ENCODE results near the gene L3MBTL3. TPM values are rescaled to one million over a fixed set of nuclear protein-coding genes. Genes with fewer than 3 reads are reported as not detected.
"Not testable (repeated sequence)": the region's sequence is repeated elsewhere in the genome, so short reads cannot be mapped to it uniquely, and the experiment has no call there.

L3MBTL3 gene
- total RNA-seq, 1 experiment from 2014 or later: 1.7 TPM

DNA sequence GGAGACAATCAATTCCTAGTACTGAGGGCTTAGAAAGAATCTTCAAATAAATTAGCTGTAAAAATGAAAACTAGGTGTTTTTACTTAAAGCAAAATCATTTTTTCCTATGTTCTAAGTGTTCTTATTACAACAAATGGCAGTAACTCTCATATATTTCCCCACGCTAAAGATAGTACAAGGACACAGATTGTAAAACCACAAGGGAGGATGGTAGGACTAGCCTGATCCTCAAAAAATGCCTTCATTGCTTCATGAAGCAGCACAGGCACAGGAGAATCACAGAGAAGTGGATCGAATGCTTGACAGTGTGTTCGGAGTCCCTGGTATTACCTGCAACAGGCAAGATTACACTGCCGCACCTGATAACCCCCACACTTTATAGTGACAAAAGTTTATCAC, 145.9 kb downstream of the L3MBTL3 start:
- H3K4me3 ChIP-seq (ENCODE audit: low read length): no peak overlapping the region
- no peaks in the 10 kb centered on the region for H3K9me2 ChIP-seq (replicated peaks; ENCODE audit: insufficient read depth, low read length)
- no peak overlapping the region for H3K27ac ChIP-seq (ENCODE audit: low read length)
- H3K27me3 ChIP-seq (ENCODE audit: low read length): no peaks in the 10 kb centered on the region
- H3K9me3 ChIP-seq (ENCODE audit: low read length): no peaks in the 10 kb centered on the region
- H3K9ac ChIP-seq (ENCODE audit: low read length): no peak overlapping the region
- no peaks in the 10 kb centered on the region for H3K36me3 ChIP-seq (ENCODE audit: insufficient read depth, low read length)
- no peak for DNase-seq
- no peaks in the 10 kb centered on the region for H3K79me2 ChIP-seq (ENCODE audit: low read length)
- no peaks in the 10 kb centered on the region for H4K20me1 ChIP-seq (ENCODE audit: insufficient read depth, low read depth, low read length)
- H3K4me2 ChIP-seq (ENCODE audit: low read depth, low read length, poor library complexity, severe bottlenecking): no peak overlapping the region
- H3K4me1 ChIP-seq (ENCODE audit: low read length): no peaks in the 10 kb centered on the region
- H2AFZ ChIP-seq (ENCODE audit: low read length): no peak overlapping the region

DNA sequence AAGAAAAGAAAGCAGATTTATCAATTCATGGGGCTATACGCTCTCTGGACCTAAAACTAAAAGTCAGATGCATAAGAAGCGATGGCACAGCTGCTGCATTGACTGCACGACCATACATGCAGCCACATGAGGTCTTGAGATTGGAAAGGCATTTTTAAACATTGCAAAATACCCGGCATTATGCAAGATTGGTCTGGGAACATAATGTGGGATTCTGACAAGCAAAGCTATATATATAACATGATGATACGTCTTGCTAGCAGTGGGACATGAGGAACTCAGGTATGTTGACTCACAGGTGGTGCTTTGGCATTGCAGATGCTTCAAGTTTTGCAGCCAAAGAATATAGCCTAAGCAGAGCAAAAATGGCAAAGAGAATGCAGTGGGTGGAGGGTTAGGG, 149.3 kb downstream of the L3MBTL3 start:
- Histone ChIP-seq H3K9me2 (replicated peaks; ENCODE audit: insufficient read depth, low read length) (no peaks in the 10 kb centered on the region), H3K4me3 (ENCODE audit: low read length) (no peak overlapping the region), H3K27ac (ENCODE audit: low read length) (no peak overlapping the region), H3K4me1 (ENCODE audit: low read length) (no peaks in the 10 kb centered on the region), H4K20me1 (ENCODE audit: insufficient read depth, low read depth, low read length) (no peaks in the 10 kb centered on the region), H3K4me2 (ENCODE audit: low read depth, low read length, poor library complexity, severe bottlenecking) (no peak overlapping the region), H2AFZ (ENCODE audit: low read length) (no peak overlapping the region), H3K9me3 (ENCODE audit: low read length) (no peaks in the 10 kb centered on the region), H3K27me3 (ENCODE audit: low read length) (no peaks in the 10 kb centered on the region), H3K36me3 (ENCODE audit: insufficient read depth, low read length) (no peaks in the 10 kb centered on the region), H3K9ac (ENCODE audit: low read length) (no peak overlapping the region), H3K79me2 (ENCODE audit: low read length) (no peaks in the 10 kb centered on the region)
- DNase-seq: no peak

DNA sequence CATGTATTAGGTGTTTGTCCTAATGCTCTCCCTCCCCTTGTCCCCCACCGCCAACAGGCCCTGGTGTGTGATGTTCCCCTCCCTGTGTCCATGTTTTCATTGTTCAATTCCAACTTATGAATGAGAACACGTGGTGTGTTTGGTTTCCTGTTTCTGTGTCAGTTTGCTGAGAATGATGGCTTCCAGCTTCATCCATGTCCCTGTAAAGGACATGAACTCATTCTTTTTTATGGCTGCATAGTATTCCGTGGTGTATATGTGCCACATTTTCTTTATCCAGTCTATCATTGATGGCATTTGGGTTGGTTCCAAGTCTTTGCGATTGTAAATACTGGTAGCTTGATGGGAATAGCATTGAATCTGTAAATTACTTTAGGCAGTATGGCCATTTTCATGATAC, 151.8 kb downstream of the L3MBTL3 start:
- H3K27me3 ChIP-seq (ENCODE audit: low read length); H3K79me2 ChIP-seq (ENCODE audit: low read length); H3K27ac ChIP-seq (ENCODE audit: low read length); H4K20me1 ChIP-seq (ENCODE audit: insufficient read depth, low read depth, low read length); H3K9ac ChIP-seq (ENCODE audit: low read length); H3K9me3 ChIP-seq (ENCODE audit: low read length); H3K4me1 ChIP-seq (ENCODE audit: low read length); H3K4me2 ChIP-seq (ENCODE audit: low read depth, low read length, poor library complexity, severe bottlenecking); H3K4me3 ChIP-seq (ENCODE audit: low read length); H2AFZ ChIP-seq (ENCODE audit: low read length); H3K36me3 ChIP-seq (ENCODE audit: insufficient read depth, low read length); H3K9me2 ChIP-seq (replicated peaks; ENCODE audit: insufficient read depth, low read length); DNase-seq: not testable (repeated sequence)

DNA sequence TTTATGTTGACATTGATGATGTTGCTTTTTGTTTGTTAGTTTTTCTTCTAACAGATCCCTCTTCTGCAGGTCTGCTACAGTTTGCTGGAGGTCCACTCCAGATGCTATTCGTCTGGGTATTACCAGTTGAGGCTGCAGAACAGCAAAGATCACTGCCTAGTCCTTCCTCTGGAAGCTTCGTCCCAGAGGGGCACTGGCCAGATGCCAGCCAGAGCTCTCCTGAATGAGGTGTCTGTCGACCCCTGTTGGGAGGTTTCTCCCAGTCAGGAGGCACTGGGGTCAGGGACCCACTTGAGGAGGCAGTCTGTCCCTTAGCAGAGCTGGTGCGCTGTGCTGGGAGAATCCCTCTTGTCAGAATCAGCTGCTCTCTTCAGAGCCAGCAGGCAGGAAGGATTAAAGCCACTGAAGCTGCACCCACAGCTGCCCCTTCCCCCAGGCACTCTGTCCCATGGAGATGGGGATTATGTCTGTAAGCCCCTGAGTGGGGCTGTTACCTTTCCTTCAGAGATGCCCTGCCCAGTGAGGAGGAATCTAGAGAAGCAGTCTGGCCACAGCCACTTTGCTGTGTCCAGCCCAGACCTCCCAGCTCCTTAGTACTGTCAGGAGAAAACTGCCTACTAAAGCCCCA, 155.1 kb downstream of the L3MBTL3 start:
- H3K4me2 ChIP-seq (ENCODE audit: low read depth, low read length, poor library complexity, severe bottlenecking); H3K4me1 ChIP-seq (ENCODE audit: low read length); H2AFZ ChIP-seq (ENCODE audit: low read length); H3K27me3 ChIP-seq (ENCODE audit: low read length); DNase-seq; H3K9ac ChIP-seq (ENCODE audit: low read length); H4K20me1 ChIP-seq (ENCODE audit: insufficient read depth, low read depth, low read length); H3K9me2 ChIP-seq (replicated peaks; ENCODE audit: insufficient read depth, low read length); H3K27ac ChIP-seq (ENCODE audit: low read length); H3K36me3 ChIP-seq (ENCODE audit: insufficient read depth, low read length); H3K9me3 ChIP-seq (ENCODE audit: low read length); H3K4me3 ChIP-seq (ENCODE audit: low read length); H3K79me2 ChIP-seq (ENCODE audit: low read length): not testable (repeated sequence)

DNA sequence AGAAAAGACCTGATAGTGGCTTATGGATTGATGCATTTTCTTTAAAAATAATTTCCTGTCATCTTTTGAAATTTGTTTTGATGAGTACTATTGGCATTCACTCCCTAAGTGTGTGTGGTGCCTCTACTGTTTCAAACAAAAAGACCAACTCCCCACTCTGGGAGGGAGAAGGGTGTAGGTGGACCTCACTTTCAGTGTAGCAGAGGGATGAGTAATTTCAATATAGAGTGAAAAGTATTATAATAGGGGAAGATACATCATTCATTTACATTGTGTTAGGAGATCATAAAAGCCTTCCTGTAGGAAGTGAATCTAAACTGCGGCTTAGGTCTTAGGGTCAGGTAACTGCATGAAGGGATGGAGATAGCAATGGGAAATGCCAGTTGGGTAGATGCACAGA, 158.0 kb downstream of the L3MBTL3 start:
- Histone ChIP-seq H3K27ac (ENCODE audit: low read length) (no peak overlapping the region), H3K36me3 (ENCODE audit: insufficient read depth, low read length) (no peaks in the 10 kb centered on the region)
- DNase-seq: no peak

DNA sequence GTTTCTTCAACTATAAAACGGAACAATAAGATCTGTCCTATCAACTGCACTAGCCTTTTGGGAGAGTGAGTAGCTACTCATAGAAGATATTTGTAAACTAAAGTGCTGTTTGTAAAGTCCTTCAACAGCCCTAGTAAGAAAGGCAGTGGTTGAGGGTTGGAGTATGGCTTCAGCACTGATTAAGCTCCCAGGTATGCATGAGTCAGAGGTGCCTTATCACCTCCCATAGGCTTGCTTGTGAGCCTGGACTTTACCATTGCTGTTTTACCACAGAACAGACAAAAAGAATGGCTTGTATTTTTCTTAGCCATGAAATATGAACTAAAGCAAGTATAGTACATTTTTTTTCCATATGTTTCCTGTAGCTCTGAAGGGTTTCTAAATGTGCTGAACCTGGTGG, 160.3 kb downstream of the L3MBTL3 start:
- no peaks in the 10 kb centered on the region for H3K4me1 ChIP-seq (ENCODE audit: low read length)
- no peak overlapping the region for H3K4me3 ChIP-seq (ENCODE audit: low read length)
- H3K9me3 ChIP-seq (ENCODE audit: low read length): no peaks in the 10 kb centered on the region
- no peak for DNase-seq
- H3K9ac ChIP-seq (ENCODE audit: low read length): no peak overlapping the region
- no peaks in the 10 kb centered on the region for H4K20me1 ChIP-seq (ENCODE audit: insufficient read depth, low read depth, low read length)
- H3K36me3 ChIP-seq (ENCODE audit: insufficient read depth, low read length): no peaks in the 10 kb centered on the region
- no peaks in the 10 kb centered on the region for H3K27me3 ChIP-seq (ENCODE audit: low read length)
- no peaks in the 10 kb centered on the region for H3K9me2 ChIP-seq (replicated peaks; ENCODE audit: insufficient read depth, low read length)
- no peak overlapping the region for H2AFZ ChIP-seq (ENCODE audit: low read length)
- no peaks in the 10 kb centered on the region for H3K79me2 ChIP-seq (ENCODE audit: low read length)
- H3K4me2 ChIP-seq (ENCODE audit: low read depth, low read length, poor library complexity, severe bottlenecking): no peak overlapping the region
- no peak overlapping the region for H3K27ac ChIP-seq (ENCODE audit: low read length)

More for the DNA sequence above, 158.0 kb downstream of the L3MBTL3 start:
- H2AFZ ChIP-seq (ENCODE audit: low read length): no peak overlapping the region
- H3K79me2 ChIP-seq (ENCODE audit: low read length): no peaks in the 10 kb centered on the region
- no peaks in the 10 kb centered on the region for H3K9me3 ChIP-seq (ENCODE audit: low read length)
- H3K4me1 ChIP-seq (ENCODE audit: low read length): no peaks in the 10 kb centered on the region
- no peak overlapping the region for H3K9ac ChIP-seq (ENCODE audit: low read length)
- no peaks in the 10 kb centered on the region for H3K27me3 ChIP-seq (ENCODE audit: low read length)
- H3K9me2 ChIP-seq (replicated peaks; ENCODE audit: insufficient read depth, low read length): no peaks in the 10 kb centered on the region
- no peak overlapping the region for H3K4me3 ChIP-seq (ENCODE audit: low read length)
- no peak overlapping the region for H3K4me2 ChIP-seq (ENCODE audit: low read depth, low read length, poor library complexity, severe bottlenecking)
- no peaks in the 10 kb centered on the region for H4K20me1 ChIP-seq (ENCODE audit: insufficient read depth, low read depth, low read length)

DNA sequence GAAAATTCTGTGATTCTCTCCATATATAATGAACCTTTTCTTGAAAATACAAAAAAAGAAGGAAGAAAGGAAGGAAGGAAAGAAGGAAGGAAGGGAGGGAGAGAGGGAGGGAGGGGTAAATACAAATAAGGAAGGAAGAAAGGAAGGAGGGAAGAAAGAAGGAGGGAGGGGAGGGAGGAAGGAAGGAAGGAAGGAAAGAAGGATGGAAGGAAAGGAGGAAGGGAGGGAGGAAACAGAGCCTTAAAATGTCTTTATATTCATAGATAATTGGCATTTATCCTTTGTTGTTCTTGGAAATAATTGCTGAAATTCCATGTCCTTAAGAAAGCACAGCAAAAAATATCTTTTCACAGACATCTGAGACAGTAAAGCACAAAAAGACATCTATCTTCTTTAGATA, 164.1 kb downstream of the L3MBTL3 start:
- Histone ChIP-seq H3K27me3 (ENCODE audit: low read length) (no peaks in the 10 kb centered on the region), H3K9ac (ENCODE audit: low read length) (no peak overlapping the region), H3K4me3 (ENCODE audit: low read length) (no peak overlapping the region), H3K36me3 (ENCODE audit: insufficient read depth, low read length) (no peaks in the 10 kb centered on the region), H3K9me2 (replicated peaks; ENCODE audit: insufficient read depth, low read length) (no peaks in the 10 kb centered on the region), H3K4me2 (ENCODE audit: low read depth, low read length, poor library complexity, severe bottlenecking) (no peak overlapping the region), H3K9me3 (ENCODE audit: low read length) (no peaks in the 10 kb centered on the region), H3K4me1 (ENCODE audit: low read length) (peaks cover 6% of the 10 kb centered on the region), H3K79me2 (ENCODE audit: low read length) (no peaks in the 10 kb centered on the region), H2AFZ (ENCODE audit: low read length) (no peak overlapping the region), H4K20me1 (ENCODE audit: insufficient read depth, low read depth, low read length) (no peaks in the 10 kb centered on the region), H3K27ac (ENCODE audit: low read length) (no peak overlapping the region)
- DNase-seq: no peak

DNA sequence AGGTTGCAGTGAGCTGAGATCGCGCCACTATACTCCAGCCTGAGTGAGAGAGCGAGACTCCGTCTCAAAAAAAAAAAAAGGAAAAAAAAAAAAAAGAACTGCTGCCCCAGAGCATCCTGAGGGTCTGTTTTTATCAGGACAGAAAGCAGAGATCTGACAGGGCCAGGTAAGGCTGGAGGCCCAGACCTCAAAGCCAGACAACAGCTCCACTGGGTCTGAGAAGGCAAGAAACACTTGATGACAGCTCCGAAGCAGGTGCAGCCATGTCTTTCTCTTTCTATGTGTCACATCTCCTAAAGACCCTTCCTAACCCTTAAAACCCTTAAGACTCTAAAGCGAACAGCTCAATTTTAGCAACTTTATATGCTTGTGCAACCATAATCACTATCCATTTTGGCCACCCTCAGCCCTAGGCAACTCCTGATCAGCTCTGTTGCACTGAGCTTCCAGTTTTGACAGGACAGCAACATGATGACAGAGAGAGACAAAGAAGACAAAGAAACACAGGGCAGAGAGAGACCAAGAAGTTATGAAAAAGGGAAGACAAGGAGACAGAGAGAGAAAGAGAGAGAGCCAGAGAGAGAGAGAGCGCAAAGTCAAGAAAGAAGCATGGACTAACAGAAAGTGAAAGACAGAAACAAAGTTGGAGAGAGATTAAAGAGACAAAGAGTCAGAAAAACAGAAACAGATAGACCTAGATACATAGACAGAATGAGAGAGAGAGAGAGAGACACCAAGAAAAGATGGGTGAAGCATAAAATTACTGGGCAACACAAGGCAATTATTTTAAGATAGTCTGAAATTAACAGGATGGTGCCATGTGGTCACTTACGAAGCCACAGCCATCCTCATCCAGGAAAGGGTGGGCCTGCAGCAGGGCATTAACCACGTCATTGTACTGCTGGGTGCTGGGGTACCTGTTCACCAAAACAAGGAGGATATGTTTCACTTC, 165.2 kb downstream of the L3MBTL3 start:
- H3K36me3 ChIP-seq (ENCODE audit: insufficient read depth, low read length): no peaks in the 10 kb centered on the region
- H3K4me1 ChIP-seq (ENCODE audit: low read length): peaks cover 11% of the 10 kb centered on the region
- H2AFZ ChIP-seq (ENCODE audit: low read length): no peak overlapping the region
- H3K9me3 ChIP-seq (ENCODE audit: low read length): no peaks in the 10 kb centered on the region
- no peak overlapping the region for H3K4me2 ChIP-seq (ENCODE audit: low read depth, low read length, poor library complexity, severe bottlenecking)
- no peaks in the 10 kb centered on the region for H3K79me2 ChIP-seq (ENCODE audit: low read length)
- H3K27ac ChIP-seq (ENCODE audit: low read length): no peak overlapping the region
- no peak for DNase-seq
- no peaks in the 10 kb centered on the region for H4K20me1 ChIP-seq (ENCODE audit: insufficient read depth, low read depth, low read length)
- H3K9me2 ChIP-seq (replicated peaks; ENCODE audit: insufficient read depth, low read length): no peaks in the 10 kb centered on the region
- H3K9ac ChIP-seq (ENCODE audit: low read length): no peak overlapping the region
- no peaks in the 10 kb centered on the region for H3K27me3 ChIP-seq (ENCODE audit: low read length)
- H3K4me3 ChIP-seq (ENCODE audit: low read length): no peak overlapping the region

Measured in Karpas-422 (cell line).